Upper lobe of right lung (tissue), 1 donor: ENCODE results near the gene TGM5. TPM values are rescaled to one million over a fixed set of nuclear protein-coding genes. Genes with fewer than 3 reads are reported as not detected.

Source experiments
- ATAC-seq: fragments of 200-7000 bp; cut with Tn5 transposase; one replicate; pipeline ENCODE4 v1.9.1; 2020; ENCODE audit warnings: mild to moderate bottlenecking, moderate library complexity
- DNase-seq: peaks from one replicate; pipeline ENCODE4 v3.0.0-alpha.2; 2020
- H3K27ac ChIP-seq: fragments of 200-600 bp; one replicate; pipeline ENCODE4 v1.8.0; 2022
- H3K27me3 ChIP-seq: fragments of 200-600 bp; one replicate; pipeline ENCODE4 v1.8.0; 2022; ENCODE audit warnings: mild to moderate bottlenecking
- H3K36me3 ChIP-seq: fragments of 200-600 bp; one replicate; pipeline ENCODE4 v1.8.0; 2022
- H3K4me1 ChIP-seq: fragments of 200-600 bp; one replicate; pipeline ENCODE4 v1.8.0; 2022
- H3K4me3 ChIP-seq: fragments of 200-600 bp; one replicate; pipeline ENCODE4 v1.8.0; 2022; ENCODE audit warnings: mild to moderate bottlenecking
- H3K9me3 ChIP-seq: fragments of 200-600 bp; one replicate; pipeline ENCODE4 v1.8.0; 2022
- intact Hi-C: fragments of 100-400 bp; cut with DNase I; formaldehyde crosslinking; loops from one replicate; pipeline ENCODE4 v1.11.0; 2022
- total RNA-seq: library from RNA; stranded (reverse); fragmentation: NEBNext Ultra II Directional; extraction: Animal tissue kit (Norgen Biotek cat#: 25700); gene quantifications from one replicate; pipeline ENCODE4 v1.2.1, GENCODE V29; 2021
- TF ChIP-seq, protein P1 (sequence below): fragments of 200-600 bp; IDR thresholded peaks from one replicate; pipeline ENCODE4 v1.8.0; 2022; ENCODE audit warnings: antibody characterized with exemption
- donor health status: DM: no; HTN: yes; CAD: no; lungs with severe emphysema.

Gene TGM5
- total RNA-seq, 1 donor from 2014 or later = not detected

- H3K36me3 ChIP-seq = peaks cover 54% of the 10 kb centered on the region
- TF ChIP-seq, protein P1, sequence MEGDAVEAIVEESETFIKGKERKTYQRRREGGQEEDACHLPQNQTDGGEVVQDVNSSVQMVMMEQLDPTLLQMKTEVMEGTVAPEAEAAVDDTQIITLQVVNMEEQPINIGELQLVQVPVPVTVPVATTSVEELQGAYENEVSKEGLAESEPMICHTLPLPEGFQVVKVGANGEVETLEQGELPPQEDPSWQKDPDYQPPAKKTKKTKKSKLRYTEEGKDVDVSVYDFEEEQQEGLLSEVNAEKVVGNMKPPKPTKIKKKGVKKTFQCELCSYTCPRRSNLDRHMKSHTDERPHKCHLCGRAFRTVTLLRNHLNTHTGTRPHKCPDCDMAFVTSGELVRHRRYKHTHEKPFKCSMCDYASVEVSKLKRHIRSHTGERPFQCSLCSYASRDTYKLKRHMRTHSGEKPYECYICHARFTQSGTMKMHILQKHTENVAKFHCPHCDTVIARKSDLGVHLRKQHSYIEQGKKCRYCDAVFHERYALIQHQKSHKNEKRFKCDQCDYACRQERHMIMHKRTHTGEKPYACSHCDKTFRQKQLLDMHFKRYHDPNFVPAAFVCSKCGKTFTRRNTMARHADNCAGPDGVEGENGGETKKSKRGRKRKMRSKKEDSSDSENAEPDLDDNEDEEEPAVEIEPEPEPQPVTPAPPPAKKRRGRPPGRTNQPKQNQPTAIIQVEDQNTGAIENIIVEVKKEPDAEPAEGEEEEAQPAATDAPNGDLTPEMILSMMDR = peak; percentile 44
- H3K27ac ChIP-seq = peak within 1 kb of the TSS; percentile 91
- H3K4me1 ChIP-seq = peaks cover 26% of the 10 kb centered on the region
- DNase-seq (peak; percentile 100), ATAC-seq (peak; percentile 99)
- no peaks in the 10 kb centered on the region for H3K9me3 ChIP-seq
- intact Hi-C loops = no loop called here
- no peaks in the 10 kb centered on the region for H3K27me3 ChIP-seq
- H3K4me3 ChIP-seq = peak within 1 kb of the TSS; percentile 88
Observed at GRCh38 chr15:43185157-43186002, 81.3 kb downstream of the TGM5 start, which contains the start of gene CCNDBP1. TSS of gene CCNDBP1 (plus strand) at chr15:43185403. CDS start at chr15:43185499, 96 bp downstream.

DNA sequence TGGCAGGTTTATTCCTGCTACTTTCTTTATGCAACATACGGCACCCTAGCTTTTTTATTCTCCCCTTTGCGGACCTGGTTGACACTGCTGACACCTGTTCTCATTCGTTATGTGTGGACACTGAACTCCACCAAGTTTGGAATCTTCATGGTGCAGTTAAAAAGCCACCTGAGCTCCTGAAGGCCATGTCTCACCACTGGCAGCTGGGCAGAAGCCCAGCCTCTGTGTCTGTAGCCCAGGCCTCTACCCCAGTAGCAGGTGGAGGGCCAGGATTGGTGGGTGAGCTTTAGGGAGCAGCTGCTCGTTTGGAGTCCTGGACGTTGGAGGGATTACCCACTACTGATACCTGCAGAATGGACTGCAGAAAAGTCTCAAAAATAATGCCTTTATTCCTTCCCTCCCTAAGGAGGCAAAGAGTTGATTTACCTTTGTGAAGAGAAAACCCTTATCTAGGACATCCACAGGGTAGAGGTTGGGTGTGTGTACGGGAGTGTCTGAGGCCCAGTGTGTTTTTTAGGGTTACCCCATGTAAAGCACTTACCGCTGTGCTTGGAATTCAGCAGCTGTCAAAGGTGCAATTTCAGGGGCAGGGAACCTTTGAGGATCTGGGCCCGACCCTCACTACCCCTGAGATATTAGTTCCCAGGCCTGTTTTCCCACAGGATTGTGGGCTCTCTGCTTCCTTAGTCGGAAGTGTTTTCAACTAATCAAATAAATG is 82.2 kb downstream of the TGM5 start:
- ATAC-seq (no peak), DNase-seq (no peak)
- H3K9me3 ChIP-seq = no peaks in the 10 kb centered on the region
- H3K27ac ChIP-seq = peak overlapping the region; percentile 91
- intact Hi-C loops = no loop called here
- peaks cover 26% of the 10 kb centered on the region for H3K4me1 ChIP-seq
- H3K4me3 ChIP-seq = peak overlapping the region; percentile 88
- H3K27me3 ChIP-seq = no peaks in the 10 kb centered on the region
- H3K36me3 ChIP-seq = peaks cover 54% of the 10 kb centered on the region
- TF ChIP-seq, protein P1 = no peak

- intact Hi-C loops = no loop called here
- no peak for DNase-seq
Observed at GRCh38 chr15:43183270-43183669, 83.5 kb downstream of the TGM5 start.

More at GRCh38 chr15:43183270-43183669, 83.5 kb downstream of the TGM5 start:
- TF ChIP-seq, protein P1 = no peak
- Histone ChIP-seq H3K4me1 (peaks cover 26% of the 10 kb centered on the region), H3K4me3 (no peak overlapping the region), H3K27ac (no peak overlapping the region), H3K27me3 (no peaks in the 10 kb centered on the region), H3K36me3 (peaks cover 56% of the 10 kb centered on the region), H3K9me3 (no peaks in the 10 kb centered on the region)
- no peak for ATAC-seq

Other genes with a start within 250 kb of the TGM5 start
- 37.9 TPM for gene UBR1, start 160.9 kb downstream of the TGM5 start, total RNA-seq
- gene TMEM62, start 133.3 kb downstream of the TGM5 start, total RNA-seq = 28.1 TPM
- gene CCNDBP1, start 81.5 kb downstream of the TGM5 start, total RNA-seq = 57.9 TPM
- not detected for gene EPB42, start 45.9 kb downstream of the TGM5 start, total RNA-seq
- gene TGM7, start 35.3 kb upstream of the TGM5 start, total RNA-seq = not detected
- gene LCMT2, start 63.6 kb upstream of the TGM5 start, total RNA-seq = 8.1 TPM
- 18.3 TPM for gene ZSCAN29, start 104.1 kb upstream of the TGM5 start, total RNA-seq
- gene TUBGCP4, start 104.2 kb upstream of the TGM5 start, total RNA-seq = 21.3 TPM
- gene TP53BP1, start 226.2 kb upstream of the TGM5 start, total RNA-seq = 27.6 TPM